Suprapubic skin (tissue), 4 donors: ENCODE measurements around the gene LGALS8. TPM values are rescaled to one million over a fixed set of nuclear protein-coding genes. Genes with fewer than 3 reads are reported as not detected.

Experiments used
- DNase-seq, 2 donors: peaks; one replicate each; pipeline ENCODE4 v3.0.0-alpha.2; 2019; ENCODE audit warnings: low spot score in 2 of 2
- H3K27ac ChIP-seq: fragments of 200-600 bp; sonication (generic); one replicate; pipeline ENCODE4 v1.5.1; 2019
- H3K27me3 ChIP-seq: fragments of 200-600 bp; sonication (generic); one replicate; pipeline ENCODE4 v1.5.1; 2019
- H3K36me3 ChIP-seq: fragments of 200-600 bp; sonication (generic); one replicate; pipeline ENCODE4 v1.5.1; 2019
- H3K4me1 ChIP-seq: fragments of 200-600 bp; sonication (generic); one replicate; pipeline ENCODE4 v1.5.1; 2019
- H3K4me3 ChIP-seq: fragments of 200-600 bp; sonication (generic); one replicate; pipeline ENCODE4 v1.5.1; 2019; ENCODE audit warnings: mild to moderate bottlenecking
- H3K9me3 ChIP-seq: fragments of 200-600 bp; sonication (generic); one replicate; pipeline ENCODE4 v1.5.1; 2019
- CTCF ChIP-seq, 2 donors: fragments of 200-600 bp in 1 of 2; fragments of 450-650 bp in 1 of 2; sonication (generic) in 1 of 2; IDR thresholded peaks; one replicate each; pipeline ENCODE4 v1.5.1; 2016 to 2019; ENCODE audit warnings: antibody characterized with exemption in 2 of 2, mild to moderate bottlenecking in 1 of 2, moderate library complexity in 1 of 2
- EP300 ChIP-seq: sonication (generic); formaldehyde crosslinking; IDR thresholded peaks from one replicate; pipeline ENCODE4 v1.6.1; 2017; ENCODE audit warnings: antibody characterized with exemption
- POLR2A ChIP-seq, 2 donors: fragments of 450-650 bp; IDR thresholded peaks; one replicate each; pipeline ENCODE4 v1.6.1; 2017; ENCODE audit warnings: antibody characterized with exemption in 2 of 2, mild to moderate bottlenecking in 2 of 2, moderate library complexity in 2 of 2
- POLR2AphosphoS5 ChIP-seq, 3 donors: sonication (generic); formaldehyde crosslinking; IDR thresholded peaks; one replicate each; pipeline ENCODE4 v1.6.1; 2017; ENCODE audit warnings: antibody characterized with exemption in 3 of 3
- WGBS: methylation state at CpG from one replicate; pipeline ENCODE4 v1.1.5; 2018; 5-methylcytosine and 5-hydroxymethylcytosine counted together
- total RNA-seq, 4 donors: library from RNA; depleted of rRNA; stranded (reverse); fragments of >200 nt; gene quantifications; one replicate each; pipeline ENCODE4 v1.1.0, GENCODE V29; 2016

LGALS8 gene
- total RNA-seq, 4 donors from 2014 or later: 70.2 to 280 (median 99.3) TPM

DNA sequence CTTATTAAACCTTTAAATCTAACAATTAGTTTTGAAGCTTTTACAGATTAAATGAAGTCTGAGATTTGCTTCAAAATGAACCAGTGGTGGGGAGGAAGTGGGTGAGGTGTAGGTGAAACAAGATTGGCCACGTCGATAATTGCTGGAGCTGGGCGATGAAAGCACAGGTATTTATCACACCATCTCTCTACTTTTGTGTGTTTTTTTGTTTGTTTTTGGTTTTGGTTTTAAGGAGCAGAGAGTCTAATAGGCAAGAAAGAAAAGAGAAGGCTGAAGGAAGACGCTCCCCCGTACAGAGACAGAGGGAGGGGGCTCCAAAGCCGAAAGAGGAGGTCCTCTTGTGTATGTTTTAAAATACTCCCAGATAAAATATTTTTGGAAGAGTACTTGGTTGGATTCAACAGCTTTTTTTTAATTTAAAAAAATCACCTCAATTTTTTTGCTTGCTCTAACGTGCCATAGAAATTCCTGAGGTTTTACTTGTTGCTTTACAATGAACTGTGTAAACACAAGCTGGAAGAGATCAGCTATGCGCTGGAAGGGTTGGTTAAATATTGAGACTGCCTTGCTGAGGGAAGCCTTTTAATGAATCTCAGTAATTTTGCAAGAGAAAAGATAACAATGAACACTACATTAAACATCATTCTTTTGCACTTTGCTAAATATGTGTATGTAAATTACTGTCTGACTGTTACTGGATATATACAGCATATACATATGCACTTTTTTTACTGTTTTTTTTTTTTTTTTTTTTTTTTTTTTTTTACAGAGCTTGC is 6.7 kb upstream of the LGALS8 start:
- Histone ChIP-seq H3K27ac (peak overlapping the region; percentile 31), H3K9me3 (no peaks in the 10 kb centered on the region), H3K4me3 (no peak overlapping the region), H3K36me3 (no peaks in the 10 kb centered on the region), H3K27me3 (no peaks in the 10 kb centered on the region), H3K4me1 (no peaks in the 10 kb centered on the region)
- no peak for DNase-seq
- TF ChIP-seq EP300: no peak
- no peak for TF ChIP-seq CTCF (IDR thresholded peaks at IDR 0.05)
- TF ChIP-seq POLR2A (IDR thresholded peaks at IDR 0.05): no peak
- TF ChIP-seq POLR2AphosphoS5 (IDR thresholded peaks at IDR 0.05): no peak
- 34% methylated on average over 8 of the region's 8 CpGs for WGBS

GRCh38 chr1:236518322-236518721 is 5.5 kb upstream of the LGALS8 start:
- H3K4me3 ChIP-seq: no peak overlapping the region
- peaks cover 6% of the 10 kb centered on the region for H3K4me1 ChIP-seq
- WGBS: 69% methylated on average over 5 of the region's 5 CpGs
- no peaks in the 10 kb centered on the region for H3K9me3 ChIP-seq
- no peaks in the 10 kb centered on the region for H3K27me3 ChIP-seq
- TF ChIP-seq EP300 (no peak), POLR2A (IDR thresholded peaks at IDR 0.05) (no peak), POLR2AphosphoS5 (IDR thresholded peaks at IDR 0.05) (no peak), CTCF (IDR thresholded peaks at IDR 0.05) (no peak)
- H3K36me3 ChIP-seq: no peaks in the 10 kb centered on the region
- no peak for DNase-seq
- no peak overlapping the region for H3K27ac ChIP-seq

DNA sequence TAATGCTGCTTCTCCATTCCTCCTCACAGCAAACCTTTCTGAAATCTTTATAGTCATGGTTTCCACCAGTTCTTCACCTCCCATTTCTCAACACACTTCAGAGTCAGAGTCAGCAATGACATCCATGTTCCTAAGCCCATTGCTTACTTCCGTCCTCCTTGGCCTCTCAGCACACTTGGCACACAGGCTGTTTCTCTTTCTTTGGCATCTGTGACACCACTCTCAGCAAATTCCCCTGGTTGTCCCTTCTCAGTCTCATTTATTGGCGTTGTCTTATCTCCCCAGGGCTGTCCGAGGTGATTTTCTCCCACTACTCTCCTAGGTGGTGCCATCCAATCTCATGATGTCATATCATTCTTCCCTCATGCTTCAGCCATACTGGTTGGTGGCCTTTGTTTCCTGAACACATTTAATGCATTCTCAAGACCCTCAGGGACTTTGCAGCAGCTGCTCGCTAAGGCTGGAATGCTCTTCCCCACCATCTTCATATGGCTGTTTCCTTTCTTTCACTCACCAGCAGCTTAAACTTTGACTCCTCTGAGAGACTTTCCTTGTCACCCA is 3.3 kb upstream of the LGALS8 start:
- DNase-seq: no peak
- Histone ChIP-seq H3K9me3 (no peaks in the 10 kb centered on the region), H3K4me3 (no peak overlapping the region), H3K27me3 (no peaks in the 10 kb centered on the region), H3K4me1 (peaks cover 7% of the 10 kb centered on the region), H3K36me3 (no peaks in the 10 kb centered on the region), H3K27ac (no peak overlapping the region)
- no peak for TF ChIP-seq CTCF (IDR thresholded peaks at IDR 0.05)
- TF ChIP-seq POLR2A (IDR thresholded peaks at IDR 0.05): no peak
- no peak for TF ChIP-seq POLR2AphosphoS5 (IDR thresholded peaks at IDR 0.05)
- TF ChIP-seq EP300: no peak
- 70% methylated on average over 4 of the region's 4 CpGs for WGBS

DNA sequence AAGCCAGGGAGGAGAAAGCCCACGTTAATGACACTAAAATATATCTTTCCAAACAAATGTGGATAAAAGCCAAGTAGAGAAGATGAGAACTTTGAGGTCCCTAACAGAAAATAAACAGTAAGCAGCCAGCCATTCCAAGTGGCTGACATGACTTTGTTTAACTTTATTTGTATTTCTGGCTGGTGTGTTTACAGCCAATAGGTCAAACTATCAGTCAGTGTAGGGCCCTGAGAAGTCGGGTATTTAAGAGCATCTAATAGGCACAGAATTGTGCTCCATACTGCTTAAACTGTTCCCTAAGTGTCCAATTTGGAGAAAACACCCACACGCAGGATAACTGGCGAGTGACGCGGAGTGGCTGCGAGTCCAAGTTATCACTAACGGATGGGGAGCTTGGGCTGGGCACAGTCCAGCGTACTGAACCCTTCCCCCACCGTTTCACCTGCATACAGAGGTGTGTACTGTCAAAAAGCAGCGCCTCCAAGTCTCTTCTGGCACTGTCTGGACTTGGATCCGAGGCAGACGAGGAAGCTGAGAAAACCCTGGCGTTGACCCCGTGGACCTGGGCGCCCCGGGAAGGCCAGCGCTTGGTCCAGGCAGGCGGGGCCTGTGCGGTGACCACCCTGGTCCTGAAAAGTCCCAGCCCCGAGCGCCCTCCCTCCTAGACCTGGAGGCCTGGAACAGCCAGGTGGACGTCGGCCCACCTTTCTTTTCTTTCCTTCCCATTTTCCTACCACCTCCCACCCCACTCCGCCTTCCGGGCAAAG is 662 bp upstream of the LGALS8 start:
- 12% methylated on average over 26 of the region's 26 CpGs for WGBS
- Histone ChIP-seq H3K27ac (peak overlapping the region; percentile 87), H3K9me3 (no peaks in the 10 kb centered on the region), H3K27me3 (no peaks in the 10 kb centered on the region), H3K4me3 (peak overlapping the region; percentile 71), H3K36me3 (peaks cover 14% of the 10 kb centered on the region), H3K4me1 (peaks cover 7% of the 10 kb centered on the region)
- no peak for DNase-seq
- TF ChIP-seq POLR2A (IDR thresholded peaks at IDR 0.05) (no peak), POLR2AphosphoS5 (IDR thresholded peaks at IDR 0.05) (no peak), EP300 (no peak), CTCF (IDR thresholded peaks at IDR 0.05) (no peak)
